Epidermal melanocyte (primary cell): Measurements from ENCODE around the gene CFAP221.
A peak's percentile ranks its signal among the peaks of the same experiment; 100 is the strongest.
"Not testable (repeated sequence)": the region's sequence is repeated elsewhere in the genome, so short reads cannot be mapped to it uniquely, and the experiment has no call there.

Experiments used
- DNase-seq: peaks from one replicate; pipeline ENCODE4 v3.0.0; 2011; ENCODE audit warnings: low spot score; ENCODE audit not compliant: insufficient read length

The CFAP221 gene

DNA sequence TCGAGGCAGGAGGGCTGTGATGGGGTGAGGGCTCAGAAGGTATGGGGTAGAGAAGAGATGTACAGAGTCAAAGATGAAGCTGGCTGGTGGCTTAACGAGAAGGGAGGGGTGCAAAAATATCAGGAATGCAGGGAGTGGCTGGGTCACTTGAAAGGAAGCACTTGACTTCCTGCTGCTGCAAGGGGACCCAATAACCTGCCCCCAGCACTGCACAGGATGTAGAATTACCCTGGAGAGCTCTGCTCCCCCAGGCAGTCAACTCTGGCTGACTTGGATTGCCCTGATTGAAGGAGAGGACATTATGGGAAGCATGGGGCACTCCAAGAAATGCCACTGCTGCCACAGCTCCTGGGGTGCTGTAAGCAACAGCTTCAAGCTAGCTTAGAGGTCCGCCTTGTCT, 41.8 kb downstream of the CFAP221 start:
- DNase-seq, result no peak

DNA sequence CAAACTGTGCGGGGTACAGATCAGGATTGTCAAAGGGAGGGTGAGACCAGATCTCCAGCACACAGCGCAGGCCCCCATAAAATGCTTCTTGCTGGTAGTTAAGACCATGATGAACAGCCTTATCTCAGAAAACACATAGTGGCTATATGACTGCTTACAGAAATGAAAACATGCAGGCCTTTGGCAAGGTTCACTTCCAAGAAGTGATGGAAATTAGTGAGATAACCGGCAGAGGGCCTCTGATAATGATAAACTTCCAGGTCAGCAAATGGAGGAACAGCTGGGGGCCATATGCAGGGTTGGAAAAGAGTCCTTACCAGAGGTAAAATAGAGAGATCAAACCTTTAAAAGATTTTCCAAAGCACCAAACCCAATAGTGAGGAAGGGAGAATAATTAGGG, 46.6 kb downstream of the CFAP221 start:
- no peak for DNase-seq

- no peak for DNase-seq
Measured at GRCh38 chr2:119591523-119591922, 47.3 kb downstream of the CFAP221 start.

- DNase-seq, result no peak
Measured at GRCh38 chr2:119592436-119592835, 48.2 kb downstream of the CFAP221 start.

- DNase-seq, result no peak
Measured at GRCh38 chr2:119596638-119597037, 52.4 kb downstream of the CFAP221 start.

DNA sequence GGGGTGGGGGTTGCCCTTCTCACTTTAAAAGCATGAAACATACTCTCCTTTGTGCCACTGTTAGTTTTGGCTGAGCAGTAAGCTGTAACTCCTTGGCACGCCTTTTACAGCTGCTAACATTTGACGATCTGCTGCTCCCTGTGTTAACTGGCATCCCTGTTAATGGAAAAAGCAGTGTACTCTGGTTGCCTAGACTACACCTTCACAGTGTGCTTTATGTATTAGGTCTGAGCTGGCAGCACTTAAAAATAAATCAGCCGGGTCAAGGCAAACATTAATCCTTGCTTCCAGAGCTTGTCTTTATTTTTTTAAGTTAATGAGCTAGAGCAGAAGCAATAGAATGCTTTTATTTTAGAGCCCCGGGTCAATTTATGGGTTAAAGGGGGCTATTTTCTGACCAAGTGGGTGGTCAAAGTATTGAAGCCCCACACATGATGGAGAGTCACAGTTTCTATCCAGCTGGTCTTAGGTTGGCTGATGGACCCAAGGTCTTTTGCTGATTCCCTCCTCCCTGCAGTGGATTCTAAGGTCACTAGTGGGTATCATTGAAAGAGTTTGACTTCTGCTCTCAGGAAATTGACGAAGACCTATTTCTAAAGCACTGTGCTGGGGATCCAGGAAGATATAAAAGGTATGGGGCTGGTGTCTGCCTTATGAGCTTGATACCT, 54.5 kb downstream of the CFAP221 start:
- DNase-seq, result no peak

GRCh38 chr2:119599384-119599783, 55.1 kb downstream of the CFAP221 start:
- DNase-seq, result no peak

- no peak for DNase-seq
Measured at GRCh38 chr2:119605096-119605495, 60.8 kb downstream of the CFAP221 start.

- DNase-seq, result no peak
Measured at GRCh38 chr2:119606674-119607073, 62.4 kb downstream of the CFAP221 start.

DNA sequence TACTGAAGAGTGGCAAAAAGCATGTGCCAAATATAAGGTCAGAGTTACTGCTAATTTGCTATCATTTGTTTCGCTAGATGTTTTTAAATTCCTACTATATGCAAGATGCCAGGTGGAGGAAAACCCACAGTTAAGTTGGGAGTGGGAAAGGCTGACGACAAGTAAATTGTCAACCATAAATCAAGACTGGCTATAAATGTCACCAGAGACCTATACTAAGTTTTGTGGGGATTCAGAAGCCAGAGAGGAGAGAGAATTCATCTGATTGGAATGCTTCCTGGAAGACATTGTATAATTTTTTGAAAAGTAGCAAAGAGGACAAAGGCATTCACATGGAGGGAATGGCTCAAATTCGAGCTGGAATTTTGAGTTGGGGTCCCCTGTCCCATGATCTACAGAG, 64.3 kb downstream of the CFAP221 start:
- no peak for DNase-seq

DNA sequence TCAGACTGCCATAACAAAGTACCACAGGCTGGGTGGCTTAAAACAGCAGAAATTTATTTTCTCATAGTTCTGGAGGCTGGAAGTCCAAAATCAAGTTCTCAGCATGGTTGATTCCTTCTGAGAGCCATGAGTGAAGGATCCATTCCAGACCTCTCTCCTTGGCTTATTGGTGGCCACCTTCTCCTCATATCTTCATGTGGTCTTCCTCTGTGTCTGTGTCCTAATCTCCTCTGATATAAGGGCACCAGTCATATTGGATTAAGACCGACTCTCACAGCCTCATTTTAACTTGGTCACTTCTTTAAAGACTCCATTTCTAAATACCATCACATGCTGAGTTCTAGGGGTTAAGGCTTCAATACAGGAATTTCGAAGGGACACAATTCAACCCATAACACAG, 65.1 kb downstream of the CFAP221 start:
- no peak for DNase-seq

- not testable (repeated sequence) for DNase-seq
Measured at GRCh38 chr2:119614140-119614539, 69.9 kb downstream of the CFAP221 start.

DNA sequence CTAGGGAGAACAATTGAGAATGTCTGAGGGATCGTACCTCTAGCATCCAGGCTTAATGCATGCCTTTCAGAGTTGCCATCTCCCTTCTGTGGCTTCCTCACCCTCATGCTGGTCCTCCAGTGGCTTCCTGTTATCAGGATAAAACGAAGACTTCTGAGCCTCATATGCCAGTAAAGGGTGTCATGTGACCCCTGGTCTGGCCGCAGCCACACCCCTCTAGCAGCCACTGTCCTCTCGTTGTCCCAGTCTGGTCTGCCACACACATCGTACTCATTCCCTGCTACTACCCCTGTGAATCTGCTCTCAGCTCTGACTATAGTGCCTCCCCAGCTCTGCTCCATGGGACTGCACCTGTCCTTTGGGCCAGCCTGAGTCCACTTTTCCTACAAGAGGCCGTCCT, 72.2 kb downstream of the CFAP221 start:
- DNase-seq, result no peak

GRCh38 chr2:119617455-119617854, 73.2 kb downstream of the CFAP221 start:
- no peak for DNase-seq

- DNase-seq, result not testable (repeated sequence)
Measured at GRCh38 chr2:119618725-119619124, 74.5 kb downstream of the CFAP221 start.

GRCh38 chr2:119625226-119625625, 81.0 kb downstream of the CFAP221 start:
- no peak for DNase-seq

DNA sequence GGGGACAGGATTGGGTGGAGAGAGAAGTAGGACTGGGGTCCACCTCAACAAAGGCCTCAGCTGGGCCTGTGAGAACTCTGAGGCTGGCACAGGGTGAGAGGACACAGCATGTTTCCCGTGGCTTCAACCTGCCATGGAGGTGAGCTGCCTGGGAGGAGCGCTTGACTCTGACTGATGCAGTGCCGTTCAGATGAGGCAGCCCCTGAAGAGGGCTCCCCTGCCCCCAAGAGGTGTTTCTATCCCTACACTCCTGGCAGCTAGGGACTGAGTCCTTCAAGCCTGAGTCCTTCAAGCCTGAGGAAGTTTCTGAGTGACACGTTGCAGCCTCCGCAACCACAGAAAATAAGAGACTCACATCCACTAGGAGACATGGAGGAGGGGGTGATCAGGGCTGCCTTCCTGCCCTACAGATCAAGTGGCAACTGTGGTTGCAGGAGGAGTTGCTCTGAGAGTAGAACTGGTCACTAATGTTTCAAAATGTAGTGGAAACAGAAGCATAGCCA, 85.1 kb downstream of the CFAP221 start:
- DNase-seq, result no peak

- no peak for DNase-seq
Measured at GRCh38 chr2:119630121-119630520, 85.9 kb downstream of the CFAP221 start.

- no peak for DNase-seq
Measured at GRCh38 chr2:119637371-119637770, 93.1 kb downstream of the CFAP221 start.

GRCh38 chr2:119638246-119638645, 94.0 kb downstream of the CFAP221 start:
- no peak for DNase-seq

- DNase-seq, result no peak
Measured at GRCh38 chr2:119638685-119639554, 94.7 kb downstream of the CFAP221 start.

DNA sequence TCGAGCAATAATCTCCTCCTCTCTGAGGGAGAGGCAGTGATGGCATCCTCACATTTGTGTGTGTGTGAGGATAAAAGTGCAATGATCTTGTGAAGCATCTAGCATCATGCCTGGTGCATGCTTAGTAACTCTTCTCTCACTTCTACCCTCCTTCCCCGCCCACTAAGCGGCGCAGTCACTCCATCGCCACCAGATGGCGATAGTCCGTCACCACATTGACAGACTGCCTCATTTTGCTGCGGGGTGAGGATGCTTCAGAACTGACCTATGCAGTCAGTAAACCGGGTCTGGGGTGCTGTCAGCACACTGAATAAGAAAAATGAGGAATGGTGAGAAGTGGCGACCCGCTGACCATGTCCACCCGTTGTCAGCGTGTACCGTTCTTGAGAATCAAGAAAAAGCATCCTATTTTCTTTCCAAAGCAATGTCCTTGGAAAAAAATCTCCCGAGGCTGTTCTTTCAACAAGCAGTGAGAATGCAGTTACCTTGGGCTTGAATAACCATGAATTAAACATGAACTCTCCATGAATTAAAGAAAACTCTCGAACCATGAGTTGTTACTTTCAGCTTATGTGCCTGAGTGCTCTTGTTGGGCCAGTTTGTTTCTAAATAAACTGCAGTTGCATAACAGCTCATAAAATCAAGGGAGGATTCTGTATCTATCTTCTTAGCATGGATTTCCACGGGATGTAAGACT, 97.5 kb downstream of the CFAP221 start:
- peak; percentile 88 for DNase-seq
